Neural cell (in vitro differentiated cells): Measurements from ENCODE around the gene GAST. TPM values are rescaled to one million over a fixed set of nuclear protein-coding genes. Genes with fewer than 3 reads are reported as not detected.
A peak's percentile ranks its signal among the peaks of the same experiment; 100 is the strongest.

Source experiments
- H2AFZ ChIP-seq: fragments of 200-600, 300-800 bp; sonication (generic), shearing (Covaris generic); 2 replicates; pipeline ENCODE4 v1.6.0; 2014; ENCODE audit warnings: low read depth, mild to moderate bottlenecking, antibody characterized with exemption, low read length, moderate library complexity
- H3F3A ChIP-seq: fragments of 200-600 bp; shearing (Covaris generic); 2 replicates; pipeline ENCODE4 v1.6.1; 2016; ENCODE audit warnings: mild to moderate bottlenecking, moderate library complexity, mixed read lengths, antibody characterized with exemption, low read length; ENCODE audit not compliant: insufficient read depth, poor library complexity, severe bottlenecking
- H3K27ac ChIP-seq: fragments of 200-600, 300-800 bp; sonication (generic), shearing (Covaris generic); 2 replicates; pipeline ENCODE4 v1.5.1; 2014; ENCODE audit warnings: mild to moderate bottlenecking, low read length, moderate library complexity
- H3K27me3 ChIP-seq: fragments of 300-800, 200-600 bp; sonication (generic), shearing (Covaris generic); 2 replicates; pipeline ENCODE4 v1.6.0; 2014; ENCODE audit warnings: mild to moderate bottlenecking, low read depth, low read length, moderate library complexity; ENCODE audit not compliant: insufficient read depth
- H3K36me3 ChIP-seq: fragments of 300-800, 200-600 bp; sonication (generic), shearing (Covaris generic); 2 replicates; pipeline ENCODE4 v1.5.1; 2014; ENCODE audit warnings: mild to moderate bottlenecking, antibody characterized with exemption, low read length, moderate library complexity; ENCODE audit not compliant: insufficient read depth
- H3K4me2 ChIP-seq: fragments of 300-800, 200-600 bp; sonication (generic), shearing (Covaris generic); 2 replicates; pipeline ENCODE4 v1.6.0; 2014; ENCODE audit warnings: mild to moderate bottlenecking, low read length
- H3K4me3 ChIP-seq: fragments of 300-800, 200-600 bp; sonication (generic), shearing (Covaris generic); 2 replicates; pipeline ENCODE4 v1.5.1; 2014; ENCODE audit warnings: mild to moderate bottlenecking, low read length, moderate library complexity
- H3K79me2 ChIP-seq: fragments of 200-600 bp; shearing (Covaris generic); replicated peaks from 2 replicates; pipeline ENCODE4 v1.6.0; 2014; ENCODE audit warnings: mild to moderate bottlenecking, low read length, moderate library complexity; ENCODE audit not compliant: insufficient read depth
- H3K9ac ChIP-seq: fragments of 300-800, 200-600 bp; sonication (generic), shearing (Covaris generic); 2 replicates; pipeline ENCODE4 v1.6.1; 2016; ENCODE audit warnings: mild to moderate bottlenecking, low read length, mixed read lengths
- H3K9me2 ChIP-seq: fragments of 200-600 bp; shearing (Covaris generic); 2 replicates; pipeline ENCODE4 v1.6.1; 2016; ENCODE audit warnings: mild to moderate bottlenecking, low read length, mixed read lengths; ENCODE audit not compliant: insufficient read depth
- H3K9me3 ChIP-seq: fragments of 200-600, 300-800 bp; sonication (generic), shearing (Covaris generic); 2 replicates; pipeline ENCODE4 v1.6.1; 2016; ENCODE audit warnings: mild to moderate bottlenecking, mixed run types, low read length, moderate library complexity, mixed read lengths
- H4K20me1 ChIP-seq: fragments of 200-600 bp; shearing (Covaris generic); 2 replicates; pipeline ENCODE4 v1.6.1; 2016; ENCODE audit warnings: mild to moderate bottlenecking, mixed run types; ENCODE audit not compliant: insufficient read depth
- EP300 ChIP-seq: fragments of 450-650 bp; conservative IDR thresholded peaks from 2 replicates; pipeline ENCODE4 v1.6.1; 2014; ENCODE audit warnings: antibody characterized with exemption, mild to moderate bottlenecking, moderate library complexity; ENCODE audit not compliant: poor library complexity, severe bottlenecking
- EZH2 ChIP-seq: fragments of 200-600, 300-800 bp; shearing (Covaris generic), sonication (generic); IDR thresholded peaks from 2 replicates; pipeline ENCODE4 v1.6.1; 2014; ENCODE audit warnings: antibody characterized with exemption, low read length, borderline replicate concordance, mild to moderate bottlenecking; ENCODE audit not compliant: insufficient read depth, poor library complexity, severe bottlenecking
- MXI1 ChIP-seq: fragments of 450-650 bp; conservative IDR thresholded peaks from 2 replicates; pipeline ENCODE4 v1.6.1; 2014; ENCODE audit warnings: antibody characterized with exemption, mild to moderate bottlenecking; ENCODE audit not compliant: poor library complexity, severe bottlenecking
- POLR2AphosphoS5 ChIP-seq: IDR thresholded peaks from 2 replicates; pipeline ENCODE4 v1.6.1; 2012
- RAD21 ChIP-seq: fragments of 450-650 bp; conservative IDR thresholded peaks from 2 replicates; pipeline ENCODE4 v1.6.1; 2014; ENCODE audit warnings: antibody characterized with exemption, mild to moderate bottlenecking, moderate library complexity
- SMC3 ChIP-seq: fragments of 450-650 bp; conservative IDR thresholded peaks from 2 replicates; pipeline ENCODE4 v1.6.1; 2014; ENCODE audit warnings: antibody characterized with exemption, mild to moderate bottlenecking, moderate library complexity; ENCODE audit not compliant: poor library complexity
- TAF1 ChIP-seq: IDR thresholded peaks from 2 replicates; pipeline ENCODE4 v1.6.1; 2012; ENCODE audit warnings: low read depth
- polyA plus RNA-seq: library from polyadenylated mRNA; depleted of rRNA; stranded (reverse); fragments of >200 nt; gene quantifications from 2 replicates; pipeline ENCODE4 v1.2.3, GENCODE V29; 2014
- TF ChIP-seq, protein P1 (sequence below): fragments of 450-650 bp; IDR thresholded peaks from 2 replicates; pipeline ENCODE4 v1.5.1; 2014; ENCODE audit warnings: antibody characterized with exemption, mild to moderate bottlenecking, moderate library complexity; ENCODE audit not compliant: poor library complexity, severe bottlenecking
- TF ChIP-seq, protein P2 (sequence below): IDR thresholded peaks from 2 replicates; pipeline ENCODE4 v1.6.1; 2012; ENCODE audit warnings: borderline replicate concordance

Gene GAST
- polyA plus RNA-seq, 1 donor from 2014 or later = not detected

DNA sequence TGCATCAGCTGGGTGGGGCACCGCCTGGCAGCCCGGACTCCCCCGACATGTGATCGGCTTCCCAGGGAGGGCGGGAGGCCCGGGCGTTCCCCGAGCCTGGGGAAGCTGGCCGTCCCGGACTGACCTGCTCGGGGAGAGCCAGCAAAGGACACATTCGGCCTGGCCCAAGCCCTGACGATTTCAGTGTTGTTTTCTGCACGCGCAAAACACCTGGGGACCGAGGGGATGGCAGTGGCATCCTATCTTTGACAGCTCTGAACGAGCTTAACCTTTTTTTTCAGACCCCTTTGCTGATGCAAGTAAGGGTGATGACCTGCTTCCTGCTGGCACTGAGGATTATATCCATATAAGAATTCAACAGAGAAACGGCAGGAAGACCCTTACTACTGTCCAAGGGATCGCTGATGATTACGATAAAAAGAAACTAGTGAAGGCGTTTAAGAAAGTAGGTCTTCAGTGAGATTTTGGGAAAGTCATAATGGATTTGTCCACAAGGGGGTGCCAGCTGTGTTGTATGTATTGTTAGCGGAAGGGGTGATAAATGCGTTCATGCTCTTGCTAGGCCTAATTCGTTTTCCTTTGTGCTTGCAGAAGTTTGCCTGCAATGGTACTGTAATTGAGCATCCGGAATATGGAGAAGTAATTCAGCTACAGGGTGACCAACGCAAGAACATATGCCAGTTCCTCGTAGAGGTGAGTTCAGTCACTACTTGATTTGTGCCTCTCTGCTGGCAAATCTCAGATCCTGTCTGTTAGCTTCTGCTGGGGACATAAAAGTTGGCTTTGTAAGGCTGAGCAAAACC is 22.4 kb upstream of the GAST start:
- H2AFZ ChIP-seq = no peak overlapping the region
- no peaks in the 10 kb centered on the region for H3K27me3 ChIP-seq
- peaks cover 3% of the 10 kb centered on the region for H3F3A ChIP-seq
- peak overlapping the region; percentile 100 for H3K9ac ChIP-seq
- TF ChIP-seq POLR2AphosphoS5 (peak; percentile 16), MXI1 (peak; percentile 75), TAF1 (no peak), EP300 (no peak), RAD21 (peak; percentile 52), SMC3 (peak; percentile 67), EZH2 (no peak)
- TF ChIP-seq, protein P1, sequence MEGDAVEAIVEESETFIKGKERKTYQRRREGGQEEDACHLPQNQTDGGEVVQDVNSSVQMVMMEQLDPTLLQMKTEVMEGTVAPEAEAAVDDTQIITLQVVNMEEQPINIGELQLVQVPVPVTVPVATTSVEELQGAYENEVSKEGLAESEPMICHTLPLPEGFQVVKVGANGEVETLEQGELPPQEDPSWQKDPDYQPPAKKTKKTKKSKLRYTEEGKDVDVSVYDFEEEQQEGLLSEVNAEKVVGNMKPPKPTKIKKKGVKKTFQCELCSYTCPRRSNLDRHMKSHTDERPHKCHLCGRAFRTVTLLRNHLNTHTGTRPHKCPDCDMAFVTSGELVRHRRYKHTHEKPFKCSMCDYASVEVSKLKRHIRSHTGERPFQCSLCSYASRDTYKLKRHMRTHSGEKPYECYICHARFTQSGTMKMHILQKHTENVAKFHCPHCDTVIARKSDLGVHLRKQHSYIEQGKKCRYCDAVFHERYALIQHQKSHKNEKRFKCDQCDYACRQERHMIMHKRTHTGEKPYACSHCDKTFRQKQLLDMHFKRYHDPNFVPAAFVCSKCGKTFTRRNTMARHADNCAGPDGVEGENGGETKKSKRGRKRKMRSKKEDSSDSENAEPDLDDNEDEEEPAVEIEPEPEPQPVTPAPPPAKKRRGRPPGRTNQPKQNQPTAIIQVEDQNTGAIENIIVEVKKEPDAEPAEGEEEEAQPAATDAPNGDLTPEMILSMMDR = peak; percentile 87
- TF ChIP-seq, protein P2, sequence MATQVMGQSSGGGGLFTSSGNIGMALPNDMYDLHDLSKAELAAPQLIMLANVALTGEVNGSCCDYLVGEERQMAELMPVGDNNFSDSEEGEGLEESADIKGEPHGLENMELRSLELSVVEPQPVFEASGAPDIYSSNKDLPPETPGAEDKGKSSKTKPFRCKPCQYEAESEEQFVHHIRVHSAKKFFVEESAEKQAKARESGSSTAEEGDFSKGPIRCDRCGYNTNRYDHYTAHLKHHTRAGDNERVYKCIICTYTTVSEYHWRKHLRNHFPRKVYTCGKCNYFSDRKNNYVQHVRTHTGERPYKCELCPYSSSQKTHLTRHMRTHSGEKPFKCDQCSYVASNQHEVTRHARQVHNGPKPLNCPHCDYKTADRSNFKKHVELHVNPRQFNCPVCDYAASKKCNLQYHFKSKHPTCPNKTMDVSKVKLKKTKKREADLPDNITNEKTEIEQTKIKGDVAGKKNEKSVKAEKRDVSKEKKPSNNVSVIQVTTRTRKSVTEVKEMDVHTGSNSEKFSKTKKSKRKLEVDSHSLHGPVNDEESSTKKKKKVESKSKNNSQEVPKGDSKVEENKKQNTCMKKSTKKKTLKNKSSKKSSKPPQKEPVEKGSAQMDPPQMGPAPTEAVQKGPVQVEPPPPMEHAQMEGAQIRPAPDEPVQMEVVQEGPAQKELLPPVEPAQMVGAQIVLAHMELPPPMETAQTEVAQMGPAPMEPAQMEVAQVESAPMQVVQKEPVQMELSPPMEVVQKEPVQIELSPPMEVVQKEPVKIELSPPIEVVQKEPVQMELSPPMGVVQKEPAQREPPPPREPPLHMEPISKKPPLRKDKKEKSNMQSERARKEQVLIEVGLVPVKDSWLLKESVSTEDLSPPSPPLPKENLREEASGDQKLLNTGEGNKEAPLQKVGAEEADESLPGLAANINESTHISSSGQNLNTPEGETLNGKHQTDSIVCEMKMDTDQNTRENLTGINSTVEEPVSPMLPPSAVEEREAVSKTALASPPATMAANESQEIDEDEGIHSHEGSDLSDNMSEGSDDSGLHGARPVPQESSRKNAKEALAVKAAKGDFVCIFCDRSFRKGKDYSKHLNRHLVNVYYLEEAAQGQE = no peak
- H3K4me2 ChIP-seq = peak overlapping the region; percentile 79
- H4K20me1 ChIP-seq = peaks cover 22% of the 10 kb centered on the region
- H3K9me3 ChIP-seq = no peaks in the 10 kb centered on the region
- H3K36me3 ChIP-seq = peaks cover 19% of the 10 kb centered on the region
- peak overlapping the region; percentile 99 for H3K27ac ChIP-seq
- peaks cover 19% of the 10 kb centered on the region for H3K79me2 ChIP-seq
- peak overlapping the region; percentile 95 for H3K4me3 ChIP-seq
- no peaks in the 10 kb centered on the region for H3K9me2 ChIP-seq

DNA sequence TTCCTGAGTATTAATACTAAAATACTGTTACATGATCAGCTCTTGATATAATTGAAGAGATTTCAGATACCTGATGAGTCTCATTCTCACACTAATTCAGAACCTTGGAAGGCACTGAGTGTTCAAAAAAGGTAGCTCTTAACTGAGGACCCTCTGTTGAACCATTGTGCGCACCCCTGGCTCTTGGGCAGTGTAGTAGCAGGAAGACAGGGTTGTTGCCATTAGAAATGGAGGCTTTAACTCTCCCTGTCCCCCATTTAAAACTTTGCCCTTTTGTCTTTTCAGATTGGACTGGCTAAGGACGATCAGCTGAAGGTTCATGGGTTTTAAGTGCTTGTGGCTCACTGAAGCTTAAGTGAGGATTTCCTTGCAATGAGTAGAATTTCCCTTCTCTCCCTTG is 21.6 kb upstream of the GAST start:
- Histone ChIP-seq H2AFZ (no peak overlapping the region), H3K36me3 (peaks cover 19% of the 10 kb centered on the region), H3F3A (peaks cover 3% of the 10 kb centered on the region), H3K4me2 (peak overlapping the region; percentile 79), H3K9ac (peak overlapping the region; percentile 100), H3K27me3 (no peaks in the 10 kb centered on the region), H3K79me2 (peaks cover 19% of the 10 kb centered on the region), H3K27ac (peak overlapping the region; percentile 99), H3K9me3 (no peaks in the 10 kb centered on the region), H3K4me3 (peak overlapping the region; percentile 95), H3K9me2 (no peaks in the 10 kb centered on the region), H4K20me1 (peaks cover 22% of the 10 kb centered on the region)
- TF ChIP-seq, protein P2 = no peak
- no peak for TF ChIP-seq POLR2AphosphoS5
- TF ChIP-seq TAF1 = no peak
